Measurements from ENCODE around the gene OR8B2. TPM values are rescaled to one million over a fixed set of nuclear protein-coding genes. Genes with fewer than 3 reads are reported as not detected.
"Not testable (repeated sequence)": the region's sequence is repeated elsewhere in the genome, so short reads cannot be mapped to it uniquely, and the experiment has no call there.

Gene OR8B2
- not detected for polyA plus RNA-seq (2013, experiment 1 of 2)
- polyA plus RNA-seq (2013, experiment 2 of 2) = not detected

GRCh38 chr11:124384399-124384798 is at the start of gene OR8B2:
Gene OR8B2, minus strand, starts transcription at chr11:124384499. Its CDS starts 1,156 bp downstream, at chr11:124383343.
- no peaks in the 10 kb centered on the region for H3K4me1 ChIP-seq (ENCODE audit: control insufficient read depth, insufficient read depth, low read length, poor library complexity, severe bottlenecking)
- H3K4me3 ChIP-seq (ENCODE audit: extremely low read depth, insufficient read depth, low read length, poor library complexity, severe bottlenecking) = no peak within 1 kb of the TSS
- H3K27ac ChIP-seq (ENCODE audit: low read depth, low read length, severe bottlenecking) = no peak within 1 kb of the TSS
- no peaks in the 10 kb centered on the region for H3K9me3 ChIP-seq (ENCODE audit: control insufficient read depth, low read length)
- 100% methylated on average over 1 of the region's 2 CpGs; no CpG with 5 or more reads in 1 of the 2 experiments for WGBS, 2 experiments (ENCODE audit: insufficient coverage in 2 of 2)
- H3K36me3 ChIP-seq (ENCODE audit: control insufficient read depth, insufficient read depth, low read length) = no peaks in the 10 kb centered on the region

GRCh38 chr11:124429599-124429998 is 45.3 kb upstream of the OR8B2 start:
- H3K9me3 ChIP-seq (ENCODE audit: control insufficient read depth, low read length) = peaks cover 5% of the 10 kb centered on the region

GRCh38 chr11:124424384-124424921 is 40.2 kb upstream of the OR8B2 start, which contains the start of gene OR8B4:
Gene OR8B4, minus strand, starts transcription at chr11:124424871. Its CDS starts 0 bp downstream, at chr11:124424871.
- Histone ChIP-seq H3K9me3 (ENCODE audit: control insufficient read depth, low read length) (no peaks in the 10 kb centered on the region), H3K4me3 (ENCODE audit: extremely low read depth, insufficient read depth, low read length, poor library complexity, severe bottlenecking) (no peak within 1 kb of the TSS), H3K36me3 (ENCODE audit: control insufficient read depth, insufficient read depth, low read length) (no peaks in the 10 kb centered on the region), H3K4me1 (ENCODE audit: control insufficient read depth, insufficient read depth, low read length, poor library complexity, severe bottlenecking) (no peaks in the 10 kb centered on the region), H3K27ac (ENCODE audit: low read depth, low read length, severe bottlenecking) (no peak within 1 kb of the TSS)
- WGBS, 2 experiments (ENCODE audit: insufficient coverage in 2 of 2) = 92% methylated on average over 2 of the region's 2 CpGs; no CpG with 5 or more reads in 1 of the 2 experiments

More at GRCh38 chr11:124429599-124429998, 45.3 kb upstream of the OR8B2 start:
- Histone ChIP-seq H3K4me3 (ENCODE audit: extremely low read depth, insufficient read depth, low read length, poor library complexity, severe bottlenecking) (no peak overlapping the region), H3K27ac (ENCODE audit: low read depth, low read length, severe bottlenecking) (no peak overlapping the region), H3K4me1 (ENCODE audit: control insufficient read depth, insufficient read depth, low read length, poor library complexity, severe bottlenecking) (no peaks in the 10 kb centered on the region), H3K36me3 (ENCODE audit: control insufficient read depth, insufficient read depth, low read length) (no peaks in the 10 kb centered on the region)
- WGBS, 2 experiments (ENCODE audit: insufficient coverage in 2 of 2) = no CpG with 5 or more reads among the region's 2 CpGs

- Histone ChIP-seq H3K36me3 (ENCODE audit: control insufficient read depth, insufficient read depth, low read length) (no peaks in the 10 kb centered on the region), H3K4me3 (ENCODE audit: extremely low read depth, insufficient read depth, low read length, poor library complexity, severe bottlenecking) (no peak overlapping the region), H3K4me1 (ENCODE audit: control insufficient read depth, insufficient read depth, low read length, poor library complexity, severe bottlenecking) (no peaks in the 10 kb centered on the region), H3K9me3 (ENCODE audit: control insufficient read depth, low read length) (no peaks in the 10 kb centered on the region), H3K27ac (ENCODE audit: low read depth, low read length, severe bottlenecking) (no peak overlapping the region)
- 92 to 97% methylated on average over 2 to 3 of the region's 4 CpGs for WGBS, 2 experiments (ENCODE audit: insufficient coverage in 2 of 2)
Measured at GRCh38 chr11:124421043-124421442, 36.7 kb upstream of the OR8B2 start.

GRCh38 chr11:124415356-124415923 is 31.1 kb upstream of the OR8B2 start:
- Histone ChIP-seq H3K4me3 (ENCODE audit: extremely low read depth, insufficient read depth, low read length, poor library complexity, severe bottlenecking) (no peak overlapping the region), H3K9me3 (ENCODE audit: control insufficient read depth, low read length) (no peaks in the 10 kb centered on the region), H3K4me1 (ENCODE audit: control insufficient read depth, insufficient read depth, low read length, poor library complexity, severe bottlenecking) (no peaks in the 10 kb centered on the region), H3K36me3 (ENCODE audit: control insufficient read depth, insufficient read depth, low read length) (no peaks in the 10 kb centered on the region), H3K27ac (ENCODE audit: low read depth, low read length, severe bottlenecking) (no peak overlapping the region)
- WGBS, 2 experiments (ENCODE audit: insufficient coverage in 2 of 2) = no CpG with 5 or more reads among the region's 5 CpGs

- 93 to 97% methylated on average over 5 to 6 of the region's 7 CpGs for WGBS, 2 experiments (ENCODE audit: insufficient coverage in 2 of 2)
- no peaks in the 10 kb centered on the region for H3K36me3 ChIP-seq (ENCODE audit: control insufficient read depth, insufficient read depth, low read length)
- H3K4me3 ChIP-seq (ENCODE audit: extremely low read depth, insufficient read depth, low read length, poor library complexity, severe bottlenecking) = no peak overlapping the region
- no peaks in the 10 kb centered on the region for H3K4me1 ChIP-seq (ENCODE audit: control insufficient read depth, insufficient read depth, low read length, poor library complexity, severe bottlenecking)
- H3K27ac ChIP-seq (ENCODE audit: low read depth, low read length, severe bottlenecking) = no peak overlapping the region
- H3K9me3 ChIP-seq (ENCODE audit: control insufficient read depth, low read length) = no peaks in the 10 kb centered on the region
Measured at GRCh38 chr11:124409906-124410305, 25.6 kb upstream of the OR8B2 start.

GRCh38 chr11:124405581-124405980 is 21.3 kb upstream of the OR8B2 start:
- H3K4me1 ChIP-seq (ENCODE audit: control insufficient read depth, insufficient read depth, low read length, poor library complexity, severe bottlenecking) = no peaks in the 10 kb centered on the region
- no peak overlapping the region for H3K4me3 ChIP-seq (ENCODE audit: extremely low read depth, insufficient read depth, low read length, poor library complexity, severe bottlenecking)
- 74 to 94% methylated on average over 2 of the region's 2 CpGs for WGBS, 2 experiments (ENCODE audit: insufficient coverage in 2 of 2)
- H3K9me3 ChIP-seq (ENCODE audit: control insufficient read depth, low read length) = no peaks in the 10 kb centered on the region
- peak overlapping the region; percentile 39 for H3K27ac ChIP-seq (ENCODE audit: low read depth, low read length, severe bottlenecking)
- H3K36me3 ChIP-seq (ENCODE audit: control insufficient read depth, insufficient read depth, low read length) = no peaks in the 10 kb centered on the region

- not testable (repeated sequence) for H3K36me3 ChIP-seq (ENCODE audit: control insufficient read depth, insufficient read depth, low read length); H3K9me3 ChIP-seq (ENCODE audit: control insufficient read depth, low read length); H3K4me3 ChIP-seq (ENCODE audit: extremely low read depth, insufficient read depth, low read length, poor library complexity, severe bottlenecking); H3K4me1 ChIP-seq (ENCODE audit: control insufficient read depth, insufficient read depth, low read length, poor library complexity, severe bottlenecking); H3K27ac ChIP-seq (ENCODE audit: low read depth, low read length, severe bottlenecking)
- 100% methylated on average over 2 of the region's 27 CpGs; no CpG with 5 or more reads in 1 of the 2 experiments for WGBS, 2 experiments (ENCODE audit: insufficient coverage in 2 of 2)
Measured at GRCh38 chr11:124403186-124403585, 18.9 kb upstream of the OR8B2 start.

GRCh38 chr11:124402326-124402922 is 18.1 kb upstream of the OR8B2 start:
- Histone ChIP-seq H3K4me1 (ENCODE audit: control insufficient read depth, insufficient read depth, low read length, poor library complexity, severe bottlenecking) (peaks cover 2% of the 10 kb centered on the region), H3K27ac (ENCODE audit: low read depth, low read length, severe bottlenecking) (peak overlapping the region; percentile 2), H3K9me3 (ENCODE audit: control insufficient read depth, low read length) (no peaks in the 10 kb centered on the region), H3K36me3 (ENCODE audit: control insufficient read depth, insufficient read depth, low read length) (no peaks in the 10 kb centered on the region), H3K4me3 (ENCODE audit: extremely low read depth, insufficient read depth, low read length, poor library complexity, severe bottlenecking) (no peak overlapping the region)
- 14 to 56% methylated on average over 1 to 4 of the region's 8 CpGs for WGBS, 2 experiments (ENCODE audit: insufficient coverage in 2 of 2)

- H3K27ac ChIP-seq (ENCODE audit: low read depth, low read length, severe bottlenecking) = no peak within 1 kb of the TSS
- H3K36me3 ChIP-seq (ENCODE audit: control insufficient read depth, insufficient read depth, low read length) = no peaks in the 10 kb centered on the region
- no peaks in the 10 kb centered on the region for H3K9me3 ChIP-seq (ENCODE audit: control insufficient read depth, low read length)
- H3K4me1 ChIP-seq (ENCODE audit: control insufficient read depth, insufficient read depth, low read length, poor library complexity, severe bottlenecking) = peaks cover 3% of the 10 kb centered on the region
- H3K4me3 ChIP-seq (ENCODE audit: extremely low read depth, insufficient read depth, low read length, poor library complexity, severe bottlenecking) = no peak within 1 kb of the TSS
Measured at GRCh38 chr11:124398924-124399323, 14.6 kb upstream of the OR8B2 start, which contains the start of gene OR8B3. Gene OR8B3, minus strand, starts transcription at chr11:124399024. Its CDS starts 1,673 bp downstream, at chr11:124397351.

- H3K9me3 ChIP-seq (ENCODE audit: control insufficient read depth, low read length) = not testable (repeated sequence)
- 100% methylated on average over 1 of the region's 4 CpGs; no CpG with 5 or more reads in 1 of the 2 experiments for WGBS, 2 experiments (ENCODE audit: insufficient coverage in 2 of 2)
Measured at GRCh38 chr11:124396847-124397246, 12.5 kb upstream of the OR8B2 start.

More at GRCh38 chr11:124396847-124397246, 12.5 kb upstream of the OR8B2 start:
- H3K27ac ChIP-seq (ENCODE audit: low read depth, low read length, severe bottlenecking); H3K4me3 ChIP-seq (ENCODE audit: extremely low read depth, insufficient read depth, low read length, poor library complexity, severe bottlenecking); H3K36me3 ChIP-seq (ENCODE audit: control insufficient read depth, insufficient read depth, low read length); H3K4me1 ChIP-seq (ENCODE audit: control insufficient read depth, insufficient read depth, low read length, poor library complexity, severe bottlenecking): not testable (repeated sequence)

All from mesodermal cell (in vitro differentiated cells).